T follicular helper cell (primary cell): Measurements from ENCODE around the gene TCEA3.

ENCODE experiments used
- DNase-seq: peaks from one replicate; pipeline ENCODE4 v3.0.0-alpha.2; 2020; ENCODE audit warnings: low read depth

The TCEA3 gene

GRCh38 chr1:23367791-23368561 is 56.6 kb downstream of the TCEA3 start:
- DNase-seq = peak; percentile 96

- no peak for DNase-seq
These were observed 57.1 kb downstream of the TCEA3 start for GRCh38 chr1:23367451-23367790.

- no peak for DNase-seq
These were observed 58.0 kb downstream of the TCEA3 start for GRCh38 chr1:23366598-23366997.

DNA sequence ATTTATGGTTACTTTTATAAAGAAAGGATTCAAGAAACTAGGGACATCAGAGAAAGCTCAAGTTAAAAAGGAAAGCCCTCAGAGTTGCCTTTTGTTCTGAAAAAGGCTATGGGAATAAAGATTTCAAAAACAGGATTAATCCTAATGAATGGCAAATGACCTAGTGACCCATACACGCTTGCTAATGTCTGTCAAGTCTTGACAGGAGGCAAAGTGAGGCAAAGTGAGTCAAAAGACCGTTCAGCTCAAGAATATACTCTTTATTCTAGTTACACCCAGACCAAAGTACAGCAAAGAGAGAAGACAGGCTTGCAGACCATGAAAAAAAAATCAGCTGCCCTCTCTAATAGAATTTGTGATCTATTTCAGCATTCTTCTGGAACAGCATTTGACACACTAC is 58.4 kb downstream of the TCEA3 start:
- no peak for DNase-seq

DNA sequence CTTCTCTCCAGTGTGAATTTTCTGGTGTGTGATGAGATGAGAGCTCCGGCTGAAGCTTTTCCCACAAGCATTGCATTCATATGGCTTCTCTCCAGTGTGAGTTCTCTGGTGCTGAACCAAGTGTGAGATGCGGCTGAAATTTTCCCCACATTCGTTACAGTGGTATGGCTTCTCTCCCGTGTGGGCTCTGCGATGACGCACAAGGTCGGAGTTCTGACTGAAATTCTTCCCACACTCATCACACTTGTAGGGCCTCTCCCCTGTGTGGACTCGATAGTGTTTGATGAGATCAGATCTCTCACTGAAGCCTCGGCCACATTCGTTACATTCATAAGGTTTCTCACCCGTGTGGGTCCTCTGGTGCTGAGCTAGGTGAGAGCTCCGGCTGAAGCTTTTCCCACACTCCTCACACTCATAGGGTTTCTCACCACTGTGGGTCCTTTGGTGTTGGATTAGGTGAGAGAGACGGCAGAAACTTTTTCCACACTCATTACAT is 62.3 kb downstream of the TCEA3 start:
- no peak for DNase-seq

GRCh38 chr1:23358310-23358875 is 66.2 kb downstream of the TCEA3 start:
- DNase-seq = no peak

DNA sequence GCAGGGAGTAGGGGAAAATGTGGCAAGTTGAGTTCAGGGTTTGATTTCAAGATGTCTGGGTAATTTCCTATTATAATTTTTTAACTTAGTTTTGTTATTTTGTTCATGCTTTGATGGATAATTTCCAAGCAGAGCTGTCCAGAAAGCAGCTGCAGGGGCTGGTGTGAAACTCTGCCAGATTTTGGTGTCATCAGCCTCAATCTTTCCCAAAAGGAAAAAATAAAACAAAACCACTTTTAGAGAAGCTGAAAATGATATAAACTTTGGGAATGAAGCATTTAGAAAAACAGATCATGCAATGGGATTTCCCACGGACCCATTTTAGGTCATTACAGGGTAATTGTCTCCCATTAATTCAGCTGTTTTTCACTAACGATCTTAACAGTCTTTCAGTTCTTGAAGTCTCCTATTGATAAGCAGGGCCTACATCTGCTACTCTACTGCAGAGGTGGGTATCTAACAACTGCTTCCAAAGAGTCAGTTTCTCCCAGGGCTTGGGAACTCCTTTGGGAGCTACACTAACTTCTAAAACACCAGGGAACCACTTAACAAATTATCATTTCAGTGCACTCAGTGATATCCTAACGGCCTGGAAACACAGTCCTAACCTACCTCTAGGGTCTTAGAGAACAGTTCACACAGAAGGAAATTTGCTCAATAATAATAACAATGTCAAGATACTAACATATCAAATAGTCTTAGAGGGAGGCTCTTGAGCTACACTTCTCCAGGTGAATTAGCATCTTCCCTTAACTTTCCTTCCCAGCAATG is 67.2 kb downstream of the TCEA3 start:
- no peak for DNase-seq

- no peak for DNase-seq
These were observed 67.9 kb downstream of the TCEA3 start for GRCh38 chr1:23356471-23357137.

GRCh38 chr1:23354245-23354644 is 70.3 kb downstream of the TCEA3 start:
- DNase-seq = no peak

GRCh38 chr1:23352096-23352695 is 72.4 kb downstream of the TCEA3 start:
- no peak for DNase-seq

DNA sequence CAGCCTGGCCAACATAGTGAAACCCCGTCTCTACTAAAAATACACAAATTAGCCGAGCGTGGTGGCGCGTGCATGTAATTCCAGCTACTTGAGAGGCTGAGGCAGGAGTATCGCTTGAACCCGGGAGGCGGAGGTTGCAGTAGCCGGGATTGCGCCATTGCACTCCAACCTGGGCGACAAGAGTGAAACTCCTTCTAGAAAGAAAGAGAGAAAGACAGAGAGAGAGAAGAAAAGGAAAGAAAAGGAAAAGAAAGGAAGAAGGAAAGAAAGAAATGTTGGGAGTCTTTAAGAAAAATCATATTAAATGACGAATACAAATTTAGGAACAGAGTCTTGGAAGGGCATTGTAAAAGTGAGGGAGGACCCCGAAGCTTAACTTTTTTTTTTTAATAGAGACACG is 78.6 kb downstream of the TCEA3 start:
- no peak for DNase-seq

DNA sequence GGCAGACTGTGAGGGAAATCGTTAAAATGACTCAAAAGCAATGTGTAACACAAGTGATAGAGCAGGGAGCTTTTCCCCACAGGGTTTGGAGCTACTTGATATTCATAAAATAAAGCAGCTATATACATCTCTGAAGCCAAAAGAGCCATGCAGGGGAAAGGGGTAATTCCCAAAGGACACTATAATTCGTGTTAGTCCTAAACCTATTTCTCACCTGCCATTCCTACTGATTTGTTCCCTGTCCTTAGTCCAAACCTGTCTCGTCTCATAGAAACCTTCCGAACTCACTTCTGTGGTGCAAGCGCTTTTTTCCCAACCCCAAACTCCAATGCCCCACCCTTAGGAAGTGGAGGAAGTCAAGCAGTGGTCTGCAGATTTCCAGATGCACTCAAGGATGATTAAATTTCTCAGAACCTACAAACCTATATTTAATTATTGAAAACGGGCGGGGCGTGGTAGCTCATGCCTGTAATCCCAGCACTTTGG is 79.5 kb downstream of the TCEA3 start:
- DNase-seq = no peak

- DNase-seq = peak; percentile 99
These were observed 80.2 kb downstream of the TCEA3 start, which contains the start of gene HNRNPR for GRCh38 chr1:23344111-23344986. Gene HNRNPR (minus strand): TSS chr1:23344284. CDS start chr1:23341008, 3,276 bp downstream.

- DNase-seq = no peak
These were observed 81.1 kb downstream of the TCEA3 start for GRCh38 chr1:23343221-23344110.

DNA sequence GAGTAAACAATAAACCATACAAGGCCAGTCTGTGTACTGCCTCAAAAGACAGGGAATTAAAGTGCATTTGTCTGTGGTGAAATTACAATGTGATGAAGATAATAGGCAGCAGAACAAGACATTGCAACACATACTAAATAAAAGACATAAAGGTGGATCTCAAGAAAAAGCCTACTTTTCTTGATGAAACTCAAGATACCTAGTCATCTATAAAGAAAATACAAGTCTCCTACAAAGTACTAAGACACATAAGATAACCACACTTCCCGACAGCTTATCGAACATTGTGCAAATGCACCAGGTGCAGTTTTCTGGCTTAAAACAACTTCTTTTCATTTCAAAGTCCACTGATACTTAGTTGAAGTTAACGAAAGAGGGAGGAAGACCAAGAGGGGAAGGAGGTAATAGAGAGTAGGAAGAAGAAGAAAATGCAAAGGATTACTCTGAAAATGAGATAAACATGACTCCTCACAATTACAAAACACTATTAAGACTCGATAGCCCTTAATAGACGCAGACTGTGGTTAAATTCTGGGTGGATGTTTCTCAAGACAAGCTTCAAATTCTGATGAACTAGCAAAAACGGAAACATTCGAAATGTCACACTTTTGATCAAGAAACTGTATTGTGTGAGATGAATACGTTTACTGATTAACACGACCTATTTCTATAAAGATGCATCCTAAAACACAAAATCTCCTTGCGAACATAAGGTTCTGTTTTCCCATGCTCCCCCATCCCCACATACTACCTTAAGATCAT is 82.4 kb downstream of the TCEA3 start:
- DNase-seq = no peak

- no peak for DNase-seq
These were observed 84.9 kb downstream of the TCEA3 start for GRCh38 chr1:23339632-23340031.

- no peak for DNase-seq
These were observed 86.7 kb downstream of the TCEA3 start for GRCh38 chr1:23337869-23338268.

GRCh38 chr1:23331713-23332112 is 92.8 kb downstream of the TCEA3 start:
- no peak for DNase-seq
